Lower leg skin (tissue), 3 donors: Measurements from ENCODE around the gene CSMD2.

Experiments used
- CTCF ChIP-seq, 3 donors: fragments of 450-650 bp; IDR thresholded peaks; one replicate each; pipeline ENCODE4 v1.5.1; 2016; ENCODE audit warnings: antibody characterized with exemption in 3 of 3, mild to moderate bottlenecking in 3 of 3, moderate library complexity in 2 of 3
- POLR2A ChIP-seq, 2 donors: fragments of 450-650 bp; IDR thresholded peaks; one replicate each; pipeline ENCODE4 v1.6.1; 2016 to 2017; ENCODE audit warnings: antibody characterized with exemption in 2 of 2, mild to moderate bottlenecking in 1 of 2, moderate library complexity in 1 of 2

GRCh38 chr1:33535334-33535733 is 629.7 kb downstream of the CSMD2 start:
- TF ChIP-seq CTCF (IDR thresholded peaks at IDR 0.05) (no peak), POLR2A (IDR thresholded peaks at IDR 0.05) (no peak)
